HG03342 (cell line): ENCODE results near the gene SMURF2.
"Not testable (repeated sequence)": the region's sequence is repeated elsewhere in the genome, so short reads cannot be mapped to it uniquely, and the experiment has no call there.

ENCODE experiments used
- ATAC-seq: cut with Tn5 transposase; IDR thresholded peaks from one replicate; pipeline ENCODE4 v1.9.1; 2021; ENCODE audit warnings: mild to moderate bottlenecking, moderate library complexity; ENCODE audit not compliant: unreplicated experiment

Gene SMURF2

GRCh38 chr17:64667807-64668721, 6.0 kb upstream of the SMURF2 start:
- not testable (repeated sequence) for ATAC-seq

GRCh38 chr17:64664299-64664981, 2.3 kb upstream of the SMURF2 start:
- not testable (repeated sequence) for ATAC-seq

GRCh38 chr17:64663836-64664235, 1.7 kb upstream of the SMURF2 start:
- ATAC-seq, result not testable (repeated sequence)

GRCh38 chr17:64662774-64663367, 764 bp upstream of the SMURF2 start:
- ATAC-seq, result no peak

GRCh38 chr17:64661726-64661975, 456 bp downstream of the SMURF2 start:
- ATAC-seq, result peak; percentile 42

GRCh38 chr17:64660978-64661725, 955 bp downstream of the SMURF2 start:
- ATAC-seq, result peak; percentile 8

- ATAC-seq, result not testable (repeated sequence)
Measured at GRCh38 chr17:64660195-64660977, 1.7 kb downstream of the SMURF2 start.

GRCh38 chr17:64658931-64659330, 3.2 kb downstream of the SMURF2 start:
- ATAC-seq, result no peak

- no peak for ATAC-seq
Measured at GRCh38 chr17:64657610-64658125, 4.4 kb downstream of the SMURF2 start.

GRCh38 chr17:64655704-64656103, 6.4 kb downstream of the SMURF2 start:
- ATAC-seq, result no peak

- ATAC-seq, result no peak
Measured at GRCh38 chr17:64653985-64654355, 8.1 kb downstream of the SMURF2 start.

GRCh38 chr17:64653325-64653984, 8.7 kb downstream of the SMURF2 start:
- ATAC-seq, result no peak

GRCh38 chr17:64651889-64652288, 10.2 kb downstream of the SMURF2 start:
- no peak for ATAC-seq

- ATAC-seq, result no peak
Measured at GRCh38 chr17:64648234-64648633, 13.9 kb downstream of the SMURF2 start.

- ATAC-seq, result no peak
Measured at GRCh38 chr17:64647817-64648216, 14.3 kb downstream of the SMURF2 start.

- no peak for ATAC-seq
Measured at GRCh38 chr17:64639516-64639915, 22.6 kb downstream of the SMURF2 start.

GRCh38 chr17:64638552-64639203, 23.4 kb downstream of the SMURF2 start:
- no peak for ATAC-seq

- ATAC-seq, result peak; percentile 79
Measured at GRCh38 chr17:64635647-64636305, 26.3 kb downstream of the SMURF2 start.

GRCh38 chr17:64634218-64634617, 27.9 kb downstream of the SMURF2 start:
- ATAC-seq, result no peak
